AG09319 (cell line): Measurements from ENCODE around the gene TSEN54.

Source experiments
- DNase-seq: peaks from one replicate; pipeline ENCODE4 v3.0.0-alpha.2; 2010; ENCODE audit warnings: low read depth; ENCODE audit errors: extremely low read depth
- CTCF ChIP-seq: IDR thresholded peaks from 2 replicates; pipeline ENCODE4 v1.5.1; 2011; ENCODE audit warnings: low read depth, mild to moderate bottlenecking, inconsistent platforms, low read length, moderate library complexity

Gene TSEN54

GRCh38 chr17:75564195-75564594 lies 47.9 kb downstream of the TSEN54 start:
- TF ChIP-seq CTCF, result no peak
- no peak for DNase-seq

GRCh38 chr17:75565066-75565465 lies 48.7 kb downstream of the TSEN54 start:
- no peak for TF ChIP-seq CTCF
- no peak for DNase-seq

- TF ChIP-seq CTCF, result no peak
- DNase-seq, result no peak
These were observed 49.3 kb downstream of the TSEN54 start for GRCh38 chr17:75565618-75566017.

GRCh38 chr17:75566416-75566815 lies 50.1 kb downstream of the TSEN54 start:
- TF ChIP-seq CTCF, result no peak
- no peak for DNase-seq

- no peak for TF ChIP-seq CTCF
- no peak for DNase-seq
These were observed 50.5 kb downstream of the TSEN54 start for GRCh38 chr17:75566834-75567233.

GRCh38 chr17:75568412-75569255 lies 52.3 kb downstream of the TSEN54 start:
- DNase-seq, result no peak
- TF ChIP-seq CTCF, result no peak

- DNase-seq, result no peak
- TF ChIP-seq CTCF, result no peak
These were observed 53.8 kb downstream of the TSEN54 start for GRCh38 chr17:75570034-75570676.
